Activated naive CD8-positive, alpha-beta T cell treated with anti-CD3 and anti-CD28 coated beads, Interleukin-2, amount 10 ng/mL, durations not matched to agents 7 days and 5 days (primary cell): ENCODE results near the gene COL4A2. TPM values are rescaled to one million over a fixed set of nuclear protein-coding genes. Genes with fewer than 3 reads are reported as not detected.
A peak's percentile ranks its signal among the peaks of the same experiment; 100 is the strongest.

Experiments
- ATAC-seq: fragments of 150-1000 bp; cut with Tn5 transposase; one replicate; pipeline ENCODE4 v1.10.0; 2021; ENCODE audit warnings: low read depth, moderate library complexity
- POLR2A ChIA-PET: fragments of 350-600 bp; sonication (Branson Sonifier 250); formaldehyde crosslinking; loops from one replicate; lab custom pipeline; 2021; ENCODE audit warnings: antibody characterized with exemption; lab: Charles Lee
- DNase-seq: peaks from one replicate; pipeline ENCODE4 v3.0.0; 2021
- H3K27ac Mint-ChIP-seq: one replicate; pipeline ENCODE4 v1.8.0; 2022; ENCODE audit warnings: mild to moderate bottlenecking, mixed read lengths
- H3K27me3 Mint-ChIP-seq: one replicate; pipeline ENCODE4 v1.8.0; 2022; ENCODE audit warnings: mild to moderate bottlenecking, moderate library complexity, mixed read lengths
- H3K36me3 Mint-ChIP-seq: one replicate; pipeline ENCODE4 v1.8.0; 2021; ENCODE audit warnings: mild to moderate bottlenecking, mixed read lengths
- H3K4me1 Mint-ChIP-seq: one replicate; pipeline ENCODE4 v1.8.0; 2021; ENCODE audit warnings: mixed read lengths
- H3K4me3 Mint-ChIP-seq: one replicate; pipeline ENCODE4 v1.8.0; 2022; ENCODE audit warnings: mild to moderate bottlenecking, moderate library complexity, mixed read lengths
- H3K9me3 Mint-ChIP-seq: one replicate; pipeline ENCODE4 v1.8.0; 2021; ENCODE audit warnings: mixed read lengths
- total RNA-seq, 2 experiments: library from RNA; stranded (reverse); gene quantifications; one replicate each; pipeline ENCODE4 v1.2.3, GENCODE V29; 2021

Gene COL4A2
- total RNA-seq, result not detected

DNA sequence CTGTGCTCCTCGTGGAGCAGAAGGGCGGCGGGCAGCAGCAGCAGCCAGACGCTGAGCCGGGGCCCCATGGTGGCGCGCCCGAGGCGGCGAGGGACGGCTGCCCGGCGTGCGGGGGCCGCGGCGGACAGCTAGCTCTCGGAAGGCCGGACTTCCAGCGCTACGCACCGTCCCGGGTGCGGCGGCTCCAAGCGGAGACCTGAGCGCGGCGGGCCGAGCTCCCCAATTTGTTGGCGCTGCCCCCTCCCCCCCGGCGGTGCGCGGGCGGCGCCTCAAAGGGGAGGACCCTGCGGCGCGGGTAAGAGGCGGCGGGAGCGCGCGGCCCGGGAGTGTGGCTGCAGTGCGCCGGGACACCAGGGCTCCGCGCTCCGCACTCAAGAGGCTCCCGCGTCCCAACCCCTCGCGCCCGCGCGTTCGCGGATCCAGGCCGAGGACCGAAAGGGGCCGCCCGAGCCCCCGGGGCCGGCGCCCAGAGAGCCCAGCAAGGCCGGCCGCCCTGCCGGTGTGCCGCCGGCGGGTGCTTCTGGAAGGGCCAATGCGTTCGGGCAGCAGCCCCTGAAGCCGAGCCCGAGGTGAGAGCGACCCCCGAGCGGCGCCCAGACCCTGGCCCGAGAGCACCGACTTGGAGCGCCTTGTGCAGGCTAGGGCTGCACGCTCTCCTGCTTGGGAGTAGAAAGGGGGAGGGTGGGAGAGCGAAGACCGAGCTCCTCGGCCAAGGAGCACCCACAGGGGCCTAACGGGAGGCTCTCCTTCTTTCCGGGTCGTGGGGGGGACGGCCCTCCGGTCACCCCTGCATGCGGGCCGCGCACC, at the start of gene COL4A2, which contains the start of gene COL4A1:
Gene COL4A2, plus strand, starts transcription at position 325 of the 807 bp plus-strand sequence. CDS start 620 bp downstream, outside the sequence.
Gene COL4A1, minus strand, starts transcription at position 198 of the 807 bp plus-strand sequence. Its CDS starts 130 bp downstream, at position 68.
- Mint-ChIP-seq H3K27me3 (peaks cover 75% of the 10 kb centered on the region), H3K27ac (peak within 1 kb of the TSS; percentile 56), H3K4me3 (no peak within 1 kb of the TSS), H3K36me3 (no peaks in the 10 kb centered on the region), H3K4me1 (peaks cover 7% of the 10 kb centered on the region), H3K9me3 (no peaks in the 10 kb centered on the region)
- ATAC-seq, result no peak
- no peak for DNase-seq
- POLR2A ChIA-PET, result no interaction called here

DNA sequence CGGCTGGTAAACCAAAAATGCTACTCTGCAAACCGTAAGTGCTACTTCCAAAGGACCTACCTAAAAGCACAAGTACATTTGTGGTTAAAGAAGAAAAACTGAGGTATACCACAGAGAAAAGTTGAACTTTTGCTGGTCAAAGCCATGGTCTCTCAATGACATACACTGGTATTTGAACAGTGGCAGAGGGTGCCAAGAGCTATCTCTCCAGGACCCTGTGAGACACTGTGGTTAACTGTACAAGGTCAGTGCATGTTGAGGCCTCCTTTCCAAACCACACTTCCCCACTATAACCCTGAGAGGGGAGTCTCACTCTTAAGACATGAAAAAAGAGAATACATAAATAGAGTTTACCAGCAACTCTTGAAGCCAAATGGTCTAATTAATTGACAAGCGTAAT, 49.7 kb upstream of the COL4A2 start:
- Mint-ChIP-seq H3K27me3 (peaks cover 6% of the 10 kb centered on the region), H3K4me3 (no peak overlapping the region), H3K4me1 (no peaks in the 10 kb centered on the region), H3K27ac (no peak overlapping the region), H3K9me3 (peaks cover 3% of the 10 kb centered on the region), H3K36me3 (peaks cover 2% of the 10 kb centered on the region)
- no peak for DNase-seq
- POLR2A ChIA-PET, result no interaction called here
- ATAC-seq, result no peak

DNA sequence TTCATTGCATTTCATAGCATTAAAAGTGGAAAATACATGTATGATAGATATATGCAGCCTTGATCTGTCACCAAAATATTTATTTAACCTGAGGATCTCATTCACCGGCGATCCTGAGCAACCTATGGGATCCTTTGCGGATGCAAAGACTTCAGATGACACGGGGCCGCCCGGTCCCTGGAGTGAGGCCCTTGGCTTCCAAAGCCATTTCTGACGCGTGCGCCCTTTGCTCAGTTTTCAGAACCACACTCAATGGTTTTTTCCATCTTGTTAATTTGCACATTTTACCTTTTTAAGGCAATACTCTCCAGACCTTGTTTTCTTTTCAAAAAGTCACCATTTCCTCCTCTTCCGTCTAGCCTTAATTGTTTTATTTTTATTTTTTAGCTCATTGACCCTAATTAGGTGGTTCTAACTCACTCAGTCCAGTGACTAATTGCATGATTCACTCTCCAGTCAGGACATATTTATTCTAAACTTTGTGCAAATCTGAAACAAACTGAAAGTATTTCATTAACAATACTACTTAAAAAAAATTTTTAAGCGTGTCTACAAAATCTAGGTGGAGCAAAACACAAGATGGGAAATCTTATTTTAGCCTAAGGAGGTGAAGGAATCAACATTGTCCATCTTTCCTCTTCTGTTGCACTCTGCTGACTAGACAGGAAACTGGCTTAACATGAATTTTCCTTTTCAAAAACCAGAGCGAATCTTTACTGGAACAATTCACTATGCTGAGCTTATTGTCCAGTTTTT, 48.0 kb upstream of the COL4A2 start:
- no peaks in the 10 kb centered on the region for H3K4me1 Mint-ChIP-seq
- no peak overlapping the region for H3K4me3 Mint-ChIP-seq
- ATAC-seq (no peak), DNase-seq (no peak)
- peaks cover 10% of the 10 kb centered on the region for H3K27me3 Mint-ChIP-seq
- H3K9me3 Mint-ChIP-seq, result peaks cover 3% of the 10 kb centered on the region
- H3K27ac Mint-ChIP-seq, result no peak overlapping the region
- POLR2A ChIA-PET, result no interaction called here
- H3K36me3 Mint-ChIP-seq, result peaks cover 2% of the 10 kb centered on the region

DNA sequence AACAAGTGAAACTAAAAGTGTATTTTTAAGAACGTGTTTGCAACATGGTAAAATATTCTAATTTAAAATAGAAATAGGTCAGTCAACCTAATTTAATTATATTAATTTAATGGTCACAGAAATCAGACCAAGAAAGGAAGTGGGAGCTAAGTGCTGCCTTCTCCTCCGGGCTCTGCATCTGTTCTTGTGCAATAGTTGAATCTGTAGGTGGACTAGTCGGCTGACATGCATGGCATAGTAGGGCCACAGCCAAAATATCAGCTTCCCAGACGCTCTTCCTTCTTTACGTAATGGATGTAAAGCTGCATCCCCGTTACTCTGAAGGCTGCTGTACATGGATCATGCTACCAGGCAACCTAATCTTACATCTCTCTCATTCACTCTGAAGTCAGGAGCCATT, 47.4 kb upstream of the COL4A2 start:
- Mint-ChIP-seq H3K9me3 (peaks cover 3% of the 10 kb centered on the region), H3K27ac (peak overlapping the region; percentile 5), H3K4me3 (no peak overlapping the region), H3K27me3 (peaks cover 12% of the 10 kb centered on the region), H3K36me3 (peaks cover 2% of the 10 kb centered on the region), H3K4me1 (no peaks in the 10 kb centered on the region)
- no peak for DNase-seq
- ATAC-seq, result no peak
- POLR2A ChIA-PET, result no interaction called here

DNA sequence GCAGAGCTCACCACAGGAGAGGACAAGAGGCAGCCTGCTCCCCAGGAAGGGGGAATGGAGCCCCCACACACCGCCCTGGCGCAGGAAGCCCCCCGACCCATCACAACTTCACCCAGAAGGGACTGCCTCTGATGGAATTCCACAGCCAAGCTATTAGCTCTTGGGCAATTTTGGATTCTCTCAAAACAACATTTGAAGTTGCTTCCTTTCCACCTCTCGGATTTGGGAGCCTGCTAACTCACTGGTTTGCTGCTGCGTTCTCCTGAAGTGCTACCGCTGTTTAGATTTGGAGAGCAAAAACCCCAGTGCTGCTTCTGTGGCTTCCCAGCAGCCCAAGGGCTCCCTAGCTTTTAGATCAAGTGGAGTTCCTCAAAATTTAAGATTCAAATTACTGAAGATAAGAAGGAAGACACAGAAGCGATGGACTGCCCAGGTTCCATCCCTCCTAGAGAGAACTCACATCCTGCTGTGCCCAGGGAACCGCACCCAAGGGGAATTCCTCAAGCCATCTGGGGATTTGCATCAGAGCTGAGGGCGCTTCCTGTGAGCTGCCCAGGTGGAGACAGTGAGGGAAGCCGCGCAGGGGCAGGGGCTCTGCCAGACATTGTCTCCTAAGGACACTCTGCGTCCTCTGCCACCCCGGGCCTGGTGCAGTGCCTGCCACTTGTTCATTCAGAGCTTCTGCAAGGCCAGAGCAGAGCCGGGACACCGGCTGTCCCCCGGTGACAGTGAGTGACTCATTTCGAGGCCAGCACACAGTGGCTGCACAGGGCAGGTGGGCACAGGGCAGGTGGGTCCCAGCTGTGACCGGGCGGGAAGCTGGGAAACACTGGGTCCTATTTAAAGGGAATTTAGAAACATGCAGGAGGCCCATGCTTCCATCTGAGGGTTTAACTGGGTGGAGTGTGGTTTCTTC, 45.7 kb upstream of the COL4A2 start:
- H3K36me3 Mint-ChIP-seq, result no peaks in the 10 kb centered on the region
- H3K27me3 Mint-ChIP-seq, result peaks cover 18% of the 10 kb centered on the region
- no peak overlapping the region for H3K27ac Mint-ChIP-seq
- ATAC-seq (no peak), DNase-seq (no peak)
- no peaks in the 10 kb centered on the region for H3K9me3 Mint-ChIP-seq
- H3K4me3 Mint-ChIP-seq, result no peak overlapping the region
- H3K4me1 Mint-ChIP-seq, result no peaks in the 10 kb centered on the region
- POLR2A ChIA-PET, result no interaction called here

DNA sequence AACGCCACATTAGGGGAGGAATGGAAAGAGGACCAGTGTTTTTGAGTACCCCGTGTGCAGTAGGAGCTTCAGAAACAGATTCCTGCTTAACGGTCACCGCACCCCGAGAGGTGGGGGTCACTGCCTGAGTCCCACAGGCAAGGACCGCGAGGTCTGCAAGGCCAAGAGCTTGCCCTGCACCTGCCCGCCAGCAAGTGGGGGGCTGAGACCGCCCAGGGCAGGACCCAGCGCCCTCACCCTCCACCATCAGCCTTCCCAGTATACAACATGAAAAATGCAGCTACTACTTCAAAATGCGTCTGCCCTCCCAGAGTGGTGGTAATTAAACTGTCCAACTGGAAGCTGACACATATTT, 45.0 kb upstream of the COL4A2 start:
- Mint-ChIP-seq H3K27me3 (peaks cover 20% of the 10 kb centered on the region), H3K27ac (no peak overlapping the region), H3K4me1 (no peaks in the 10 kb centered on the region), H3K9me3 (no peaks in the 10 kb centered on the region), H3K4me3 (no peak overlapping the region), H3K36me3 (no peaks in the 10 kb centered on the region)
- DNase-seq, result no peak
- no peak for ATAC-seq
- POLR2A ChIA-PET, result no interaction called here

DNA sequence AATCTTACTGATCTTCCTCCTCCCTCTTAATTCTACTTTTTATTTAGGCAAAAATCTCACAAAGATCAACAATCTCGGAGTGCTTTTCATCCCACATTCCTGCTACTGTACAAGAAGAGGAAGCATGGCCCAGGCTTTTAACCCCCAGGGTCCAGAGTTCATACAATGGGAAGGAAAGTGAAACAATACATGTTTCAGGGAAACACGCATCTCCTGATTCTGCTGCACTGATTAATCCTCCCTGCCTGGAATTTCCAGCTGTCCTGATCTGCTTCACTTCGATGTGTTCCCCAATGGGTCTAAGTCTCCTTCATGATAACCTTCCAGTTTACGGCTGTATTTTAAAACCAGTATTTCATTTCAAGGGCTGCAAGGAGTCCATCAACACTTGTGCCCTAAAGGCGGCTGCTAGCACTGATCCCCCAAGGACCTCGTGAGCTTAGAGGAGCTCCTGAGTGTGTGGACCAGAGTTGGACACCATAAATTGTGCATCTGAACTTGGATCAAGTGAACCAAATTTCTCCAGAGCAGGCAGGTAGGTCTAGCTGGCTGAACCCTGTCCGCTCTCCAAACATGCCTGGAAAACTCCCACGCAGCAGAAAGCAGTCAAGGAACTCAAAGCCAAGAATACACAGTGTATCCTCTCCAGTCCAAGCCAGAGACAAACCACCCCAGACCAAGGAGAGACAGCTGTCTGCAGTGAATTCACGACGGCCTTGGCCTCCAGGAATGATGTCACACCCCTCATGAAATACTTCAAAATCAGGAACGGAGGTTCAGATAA, 44.4 kb upstream of the COL4A2 start:
- Mint-ChIP-seq H3K4me1 (no peaks in the 10 kb centered on the region), H3K27me3 (peaks cover 20% of the 10 kb centered on the region), H3K4me3 (no peak overlapping the region), H3K9me3 (no peaks in the 10 kb centered on the region), H3K27ac (no peak overlapping the region), H3K36me3 (no peaks in the 10 kb centered on the region)
- POLR2A ChIA-PET, result no interaction called here
- DNase-seq, result no peak
- no peak for ATAC-seq

DNA sequence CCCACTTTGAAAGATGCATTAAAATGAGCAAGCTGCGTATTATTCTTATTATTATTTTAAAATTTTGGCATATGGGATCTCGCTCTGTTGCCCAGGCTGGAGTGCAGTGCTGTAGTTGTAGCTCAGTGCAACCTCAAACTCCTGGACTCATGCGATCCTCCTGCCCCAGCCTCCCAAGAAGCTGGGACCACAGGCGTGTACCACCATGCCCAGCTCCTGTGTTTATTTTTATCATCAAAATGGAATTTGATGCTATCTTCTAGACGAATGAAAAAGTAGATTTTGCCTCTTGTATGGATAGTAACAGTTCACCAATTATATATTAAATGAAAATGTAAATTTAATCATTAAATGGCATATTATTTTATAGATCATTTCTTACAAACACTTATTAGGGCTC, 43.7 kb upstream of the COL4A2 start:
- no peaks in the 10 kb centered on the region for H3K9me3 Mint-ChIP-seq
- peaks cover 18% of the 10 kb centered on the region for H3K27me3 Mint-ChIP-seq
- POLR2A ChIA-PET, result no interaction called here
- H3K27ac Mint-ChIP-seq, result no peak overlapping the region
- H3K4me3 Mint-ChIP-seq, result no peak overlapping the region
- no peaks in the 10 kb centered on the region for H3K36me3 Mint-ChIP-seq
- no peak for DNase-seq
- ATAC-seq, result no peak
- H3K4me1 Mint-ChIP-seq, result no peaks in the 10 kb centered on the region

DNA sequence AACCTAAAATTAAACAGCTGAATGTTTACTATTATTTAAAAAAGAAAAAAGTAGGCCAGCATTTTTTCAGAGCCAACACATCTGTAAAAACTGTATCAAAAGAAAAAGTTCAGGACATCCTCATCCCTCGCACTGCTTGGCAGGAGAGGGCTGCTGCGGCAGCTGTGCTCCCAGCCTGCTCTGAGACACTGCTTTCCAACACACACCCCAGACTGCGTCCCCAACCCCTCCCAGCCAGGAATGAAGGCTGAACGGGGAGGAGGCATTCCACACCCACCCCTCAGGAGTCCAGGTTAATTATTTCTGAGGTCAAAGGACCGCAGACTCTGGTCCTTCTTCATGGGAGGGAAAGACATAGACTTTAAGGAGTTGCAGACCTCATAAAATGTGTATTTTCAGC, 43.2 kb upstream of the COL4A2 start:
- Mint-ChIP-seq H3K9me3 (no peaks in the 10 kb centered on the region), H3K27me3 (peaks cover 19% of the 10 kb centered on the region), H3K4me3 (no peak overlapping the region), H3K4me1 (no peaks in the 10 kb centered on the region), H3K27ac (no peak overlapping the region), H3K36me3 (no peaks in the 10 kb centered on the region)
- ATAC-seq (no peak), DNase-seq (no peak)
- POLR2A ChIA-PET, result no interaction called here

DNA sequence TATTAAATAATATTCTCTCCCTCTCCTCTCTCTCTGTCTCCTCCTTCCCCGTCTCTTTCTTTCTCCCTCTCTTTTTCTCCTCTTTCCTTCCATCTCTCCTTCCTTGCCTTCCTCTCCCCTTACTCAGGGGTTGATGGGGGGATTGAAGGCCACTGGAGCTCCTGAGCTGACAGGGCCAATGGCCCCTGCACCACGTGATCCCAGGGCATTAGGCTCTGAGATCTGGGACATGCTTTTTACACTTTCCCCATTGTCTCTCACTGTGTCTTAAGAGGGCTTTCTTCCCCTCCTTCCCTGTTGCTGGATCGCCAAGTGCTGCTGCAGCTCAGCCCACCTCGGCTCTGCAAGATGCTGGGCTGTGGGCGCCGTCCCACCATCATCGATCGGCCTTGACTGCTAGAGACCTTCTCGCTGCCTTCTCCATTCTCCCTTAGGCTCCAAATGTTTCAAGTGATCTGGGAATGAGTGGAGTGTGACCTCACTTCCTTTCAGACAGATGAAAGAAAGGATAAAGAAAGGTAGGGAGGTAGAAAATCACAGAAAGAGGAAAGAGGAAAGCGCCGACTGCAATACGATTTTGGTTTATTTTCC, 42.3 kb upstream of the COL4A2 start:
- Mint-ChIP-seq H3K36me3 (no peaks in the 10 kb centered on the region), H3K27me3 (peaks cover 16% of the 10 kb centered on the region), H3K4me1 (no peaks in the 10 kb centered on the region), H3K27ac (no peak overlapping the region), H3K9me3 (no peaks in the 10 kb centered on the region), H3K4me3 (no peak overlapping the region)
- DNase-seq (no peak), ATAC-seq (no peak)
- POLR2A ChIA-PET, result no interaction called here

DNA sequence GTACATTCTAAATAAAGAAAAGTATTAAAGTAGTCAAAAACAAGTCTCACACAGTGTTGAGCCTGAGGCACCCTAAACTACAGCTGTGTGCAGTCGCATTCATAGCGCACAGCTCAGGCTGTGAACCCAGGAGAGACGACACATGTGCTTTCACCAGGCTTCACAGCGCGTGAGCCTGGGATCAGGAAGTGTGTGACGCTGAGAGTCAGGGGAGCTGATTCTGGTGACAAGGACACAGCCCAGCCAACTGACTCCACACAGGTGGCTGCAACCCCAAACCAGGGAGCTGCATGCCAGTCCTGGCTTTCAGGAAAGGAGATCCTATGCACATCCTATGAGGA, 41.8 kb upstream of the COL4A2 start:
- Mint-ChIP-seq H3K36me3 (no peaks in the 10 kb centered on the region), H3K27ac (no peak overlapping the region), H3K9me3 (no peaks in the 10 kb centered on the region), H3K4me3 (no peak overlapping the region), H3K4me1 (no peaks in the 10 kb centered on the region), H3K27me3 (peaks cover 16% of the 10 kb centered on the region)
- DNase-seq (no peak), ATAC-seq (no peak)
- POLR2A ChIA-PET, result no interaction called here

DNA sequence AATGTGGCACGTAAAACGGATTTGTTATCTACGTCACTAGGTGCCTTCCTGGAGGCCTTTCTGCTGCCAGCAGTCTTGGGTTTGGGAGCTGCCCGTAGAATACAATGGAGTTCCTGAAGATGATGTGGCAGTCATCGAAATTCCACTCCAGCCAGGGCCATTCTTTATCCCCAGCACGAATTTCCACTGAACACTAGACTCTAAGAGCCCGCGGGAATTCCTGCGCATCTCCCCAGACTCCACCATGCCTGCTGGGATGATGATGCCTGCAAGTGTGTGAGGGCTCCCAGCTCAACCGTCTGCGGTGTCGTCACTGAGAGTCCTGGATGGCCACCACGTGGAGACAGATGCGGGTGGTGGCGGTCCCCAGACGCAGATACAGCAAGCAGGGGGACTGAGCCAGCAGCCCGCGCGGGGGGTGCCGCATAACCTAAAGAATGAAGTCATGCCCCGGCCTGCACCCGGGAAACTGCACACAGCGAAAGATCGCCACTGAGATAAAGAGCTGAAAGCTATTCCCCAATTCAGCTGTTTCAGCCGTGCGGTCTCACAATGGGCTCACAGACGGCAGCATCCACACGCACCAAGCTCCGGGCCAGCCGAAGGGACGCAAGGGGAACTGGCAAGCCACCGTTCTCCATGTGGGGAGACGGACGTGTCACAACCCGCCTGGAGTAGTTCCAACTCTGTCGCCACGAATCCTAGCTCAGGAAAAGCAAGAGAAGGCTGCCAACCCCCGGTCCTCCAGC, 41.2 kb upstream of the COL4A2 start:
- POLR2A ChIA-PET, result no interaction called here
- H3K27ac Mint-ChIP-seq, result no peak overlapping the region
- H3K4me3 Mint-ChIP-seq, result no peak overlapping the region
- DNase-seq (no peak), ATAC-seq (no peak)
- H3K36me3 Mint-ChIP-seq, result no peaks in the 10 kb centered on the region
- H3K9me3 Mint-ChIP-seq, result no peaks in the 10 kb centered on the region
- H3K27me3 Mint-ChIP-seq, result peaks cover 16% of the 10 kb centered on the region
- H3K4me1 Mint-ChIP-seq, result no peaks in the 10 kb centered on the region
